ENCODE data around the gene ADAMTSL3.

Gene ADAMTSL3

GRCh38 chr15:83654379-83655236 is 685 bp downstream of the ADAMTSL3 start:
- DNase-seq (ENCODE audit: low read depth in 2 of 2) = no peak

DNA sequence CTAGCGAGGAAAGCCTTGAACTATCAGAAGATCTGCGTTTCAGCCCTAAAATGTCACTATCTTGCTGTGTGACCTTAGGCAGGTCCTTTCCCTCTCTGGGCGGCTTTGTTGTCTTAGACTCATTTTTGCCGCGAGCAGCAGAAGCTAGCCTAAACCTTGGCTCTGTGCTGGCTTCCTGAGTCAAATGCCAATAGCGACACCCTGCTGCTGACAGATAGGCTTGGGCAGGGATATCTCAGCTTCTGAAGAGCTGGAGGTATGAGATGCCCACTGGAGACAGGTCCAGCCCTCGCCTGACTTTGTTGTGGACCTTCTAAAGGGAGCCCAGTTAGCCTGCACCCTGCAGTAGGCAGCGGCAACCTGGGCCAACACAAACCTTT is 1.3 kb downstream of the ADAMTSL3 start:
- no peak for DNase-seq (ENCODE audit: low read depth in 2 of 2)

- DNase-seq (ENCODE audit: low read depth in 2 of 2) = no peak
Measured at GRCh38 chr15:83656192-83656591, 2.3 kb downstream of the ADAMTSL3 start.

DNA sequence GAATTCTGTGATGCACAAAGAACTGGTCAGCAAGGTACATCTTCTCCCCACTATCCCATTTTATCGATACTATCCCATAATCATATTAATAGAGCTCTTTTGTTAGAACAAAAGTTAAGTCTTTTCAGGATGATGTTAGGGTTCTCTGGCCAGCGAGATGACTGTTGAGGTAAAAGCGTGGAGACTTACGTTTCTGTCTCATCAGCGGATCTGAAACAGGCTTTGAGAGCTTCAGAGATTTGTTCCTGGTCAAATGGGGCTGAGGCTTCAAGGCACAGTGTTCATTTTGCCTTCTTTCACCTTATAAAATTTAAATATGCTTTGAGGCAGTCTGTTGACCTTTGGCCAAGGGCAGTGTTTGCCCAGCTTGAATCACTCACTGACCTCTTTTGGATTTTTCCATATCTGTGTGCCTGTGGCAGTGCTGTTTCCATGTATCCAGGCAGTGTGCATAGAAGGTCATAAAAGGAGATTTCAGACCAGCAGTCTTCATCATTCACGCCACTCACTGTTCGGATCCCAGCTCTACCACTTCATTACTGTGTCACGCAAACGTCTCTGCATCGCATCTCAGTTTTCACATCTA is 3.1 kb downstream of the ADAMTSL3 start:
- no peak for DNase-seq (ENCODE audit: low read depth in 2 of 2)

- DNase-seq (ENCODE audit: low read depth in 2 of 2) = no peak
Measured at GRCh38 chr15:83657549-83657948, 3.6 kb downstream of the ADAMTSL3 start.

DNA sequence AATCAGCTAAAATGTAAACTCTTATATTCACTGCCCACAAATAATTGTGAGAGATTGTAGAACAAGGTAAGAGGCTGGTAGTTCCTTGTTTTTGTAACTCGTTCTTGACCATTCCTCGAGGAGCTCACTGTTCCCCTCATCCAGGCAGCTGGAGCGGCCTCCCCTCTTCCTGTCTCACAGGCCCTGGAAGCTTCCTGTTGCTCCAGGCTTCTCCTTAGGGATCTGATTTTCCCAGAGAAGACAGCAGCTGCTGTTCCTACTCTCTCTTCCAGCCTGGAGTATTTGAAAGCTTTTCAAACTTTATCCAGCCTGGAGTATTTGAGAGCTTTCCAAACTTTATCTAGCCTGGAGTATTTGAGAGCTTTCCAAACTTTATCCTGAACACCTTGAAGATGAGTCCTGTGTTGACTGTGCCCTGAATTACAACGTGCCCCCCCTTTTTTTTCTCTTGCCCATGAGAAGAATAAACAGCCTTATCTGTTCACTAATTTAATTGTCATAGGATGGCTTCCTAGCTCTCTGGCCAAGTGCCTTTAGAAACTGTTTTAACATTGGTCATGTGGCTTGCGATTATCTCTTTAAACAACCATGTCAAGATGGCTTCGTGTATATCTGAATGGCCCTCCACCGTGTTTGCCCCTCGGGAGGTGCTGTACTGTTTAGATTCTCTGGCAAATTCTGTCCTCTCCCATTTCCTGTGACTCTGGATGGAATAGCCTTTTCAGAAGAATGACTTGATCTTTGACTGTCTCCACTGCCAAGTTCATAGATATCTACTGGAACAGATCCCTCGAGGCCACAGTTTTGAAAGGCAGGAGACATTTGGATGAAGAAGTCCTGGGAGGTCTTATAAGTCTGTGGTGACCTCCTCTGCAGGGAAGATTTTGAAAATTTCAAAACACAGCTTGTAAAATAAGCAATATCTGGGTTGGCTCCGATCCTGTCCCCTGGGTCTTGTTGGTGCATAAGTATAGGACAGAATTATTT is 4.8 kb downstream of the ADAMTSL3 start:
- no peak for DNase-seq (ENCODE audit: low read depth in 2 of 2)

GRCh38 chr15:83659417-83659812 is 5.5 kb downstream of the ADAMTSL3 start:
- DNase-seq (ENCODE audit: low read depth in 2 of 2) = no peak

DNA sequence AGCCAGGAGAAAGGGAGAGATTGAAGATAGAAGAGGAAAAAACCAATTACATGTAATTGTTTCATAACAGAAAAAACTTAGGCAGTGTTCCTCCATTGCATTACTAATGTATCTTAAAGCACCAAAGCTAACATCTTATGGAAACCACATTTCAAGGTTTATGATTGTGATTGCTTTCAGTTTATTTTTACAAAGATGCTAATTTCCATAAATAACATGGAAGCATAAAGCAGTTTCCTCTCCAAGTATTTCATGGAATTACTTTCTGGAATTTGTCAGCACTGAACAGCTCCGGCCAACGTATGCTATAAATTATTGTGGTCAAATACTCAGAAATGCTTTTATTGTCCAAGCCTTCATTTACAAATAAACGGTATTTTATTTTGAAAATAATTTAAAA is 11.6 kb downstream of the ADAMTSL3 start:
- DNase-seq (ENCODE audit: low read depth in 2 of 2) = no peak

GRCh38 chr15:83670672-83671229 is 16.8 kb downstream of the ADAMTSL3 start:
- DNase-seq (ENCODE audit: low read depth in 2 of 2) = no peak

- DNase-seq (ENCODE audit: low read depth in 2 of 2) = no peak
Measured at GRCh38 chr15:83671603-83672002, 17.7 kb downstream of the ADAMTSL3 start.

DNA sequence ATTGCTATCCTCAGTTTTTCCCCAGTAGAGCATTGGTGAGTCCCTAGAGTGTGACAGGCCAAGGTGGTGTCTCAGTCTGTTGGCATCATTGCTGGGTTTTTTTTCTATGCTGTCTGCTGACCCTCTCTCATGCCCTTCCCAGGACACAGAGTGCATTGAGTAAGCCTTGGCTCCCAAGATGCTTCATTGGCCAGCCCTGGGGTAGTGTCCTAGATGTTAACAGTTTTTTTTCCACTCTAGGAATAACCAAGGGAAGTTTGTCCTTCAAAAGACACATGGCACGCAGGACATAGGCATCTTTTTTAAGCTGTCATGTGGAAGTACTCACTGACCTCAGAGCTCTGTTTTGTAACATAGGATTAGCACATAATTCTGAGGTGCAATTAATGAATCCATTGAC is 19.5 kb downstream of the ADAMTSL3 start:
- no peak for DNase-seq (ENCODE audit: low read depth in 2 of 2)

DNA sequence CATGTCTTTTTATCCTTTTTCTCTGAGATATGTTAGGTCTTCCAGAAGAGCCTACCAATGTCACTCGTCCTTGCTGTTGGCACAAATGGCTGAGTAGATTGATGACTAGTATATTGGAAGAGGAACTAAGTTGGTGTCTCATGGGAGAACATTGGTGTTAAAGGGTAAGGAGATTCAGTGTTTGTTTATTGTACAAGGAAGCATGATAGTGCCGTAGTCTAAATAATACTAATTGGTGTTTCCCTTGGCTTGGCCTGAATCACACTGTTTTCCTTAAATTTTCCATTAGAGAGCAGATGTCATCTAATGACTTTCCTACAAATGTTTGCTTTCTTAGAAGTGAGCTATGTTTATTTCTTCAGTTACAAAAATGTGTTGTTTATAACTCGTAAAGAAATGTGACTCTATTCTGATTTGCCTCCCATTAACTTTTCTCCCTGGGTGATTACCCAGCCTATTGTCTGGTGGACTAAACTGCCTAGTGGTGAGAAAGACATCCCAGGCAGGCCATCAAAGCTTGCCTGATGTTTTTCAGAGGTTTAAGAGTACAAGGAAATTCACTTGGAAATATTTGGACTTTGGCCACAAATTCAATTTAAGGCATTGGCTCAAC is 28.7 kb downstream of the ADAMTSL3 start:
- no peak for DNase-seq (ENCODE audit: low read depth in 2 of 2)

DNA sequence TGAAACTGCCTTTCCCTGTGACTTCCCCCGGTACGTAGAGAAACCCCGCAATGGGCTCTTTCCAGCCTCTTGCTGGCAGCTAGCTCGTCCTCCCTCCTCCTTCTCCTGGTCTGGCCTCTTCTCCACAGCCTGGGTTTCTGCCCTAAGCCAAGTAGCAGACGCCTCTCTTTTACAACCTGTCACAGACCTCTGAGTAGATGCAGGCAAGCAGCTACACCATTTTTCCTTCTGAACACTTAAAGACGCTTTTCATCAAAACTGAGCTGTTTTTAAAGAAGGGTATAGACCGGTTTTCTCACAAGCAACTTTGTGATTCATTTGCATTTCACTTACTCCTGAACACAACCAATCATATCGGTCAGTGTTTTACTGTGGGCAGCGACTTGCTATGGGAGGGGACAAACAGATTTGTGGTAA is 32.0 kb downstream of the ADAMTSL3 start:
- DNase-seq (ENCODE audit: low read depth in 2 of 2) = no peak

GRCh38 chr15:83688201-83688600 is 34.3 kb downstream of the ADAMTSL3 start:
- DNase-seq (ENCODE audit: low read depth in 2 of 2) = no peak

- DNase-seq (ENCODE audit: low read depth in 2 of 2) = no peak
Measured at GRCh38 chr15:83690676-83691075, 36.8 kb downstream of the ADAMTSL3 start.

- no peak for DNase-seq (ENCODE audit: low read depth in 2 of 2)
Measured at GRCh38 chr15:83692746-83693581, 39.0 kb downstream of the ADAMTSL3 start.

- DNase-seq (ENCODE audit: low read depth in 2 of 2) = no peak
Measured at GRCh38 chr15:83694015-83694414, 40.1 kb downstream of the ADAMTSL3 start.

DNA sequence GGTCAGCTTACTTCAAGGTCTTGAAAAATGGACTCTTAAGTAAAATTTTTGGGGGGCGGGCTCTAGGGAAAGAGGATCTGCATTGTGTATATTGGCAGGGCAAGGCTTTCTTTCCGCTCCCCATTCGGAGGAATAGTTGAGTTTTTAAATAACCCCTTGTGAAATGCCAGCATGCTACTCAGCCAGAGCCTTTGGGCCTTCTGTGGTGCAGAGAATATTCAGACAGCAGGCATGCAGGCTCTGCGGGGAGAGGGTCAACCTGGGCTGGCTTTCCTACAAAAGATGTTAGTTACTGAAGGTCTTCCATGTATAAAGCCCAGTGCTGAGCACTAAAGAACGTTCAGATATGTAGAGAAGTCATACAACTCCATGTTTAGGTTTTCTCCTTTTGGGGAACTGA is 40.6 kb downstream of the ADAMTSL3 start:
- DNase-seq (ENCODE audit: low read depth in 2 of 2) = no peak

- no peak for DNase-seq (ENCODE audit: low read depth in 2 of 2)
Measured at GRCh38 chr15:83695246-83695645, 41.3 kb downstream of the ADAMTSL3 start.

DNA sequence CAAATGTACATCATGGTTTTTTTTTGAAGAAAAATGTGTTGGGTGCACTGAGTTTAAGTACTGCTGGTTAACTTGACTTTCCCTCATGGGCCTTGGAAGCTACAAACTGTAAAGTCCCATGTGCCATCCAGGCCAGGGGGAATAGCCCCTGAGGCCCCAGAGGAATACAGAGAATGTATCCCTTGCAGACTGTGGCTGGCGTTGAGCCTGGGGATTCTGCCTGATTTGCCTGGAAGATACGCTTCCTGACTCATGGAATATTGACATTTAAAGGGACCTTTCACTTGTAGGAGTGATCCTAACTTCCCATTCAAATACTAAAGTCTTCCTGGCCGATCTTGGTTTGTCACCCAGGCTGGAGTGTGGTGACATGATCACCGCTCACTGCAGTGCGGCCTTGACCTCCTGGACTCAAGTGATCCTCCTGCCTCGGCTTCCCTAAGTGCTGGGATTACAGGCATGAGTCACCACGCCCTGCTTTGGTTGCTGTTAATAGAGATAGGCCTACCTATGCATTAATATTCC is 42.0 kb downstream of the ADAMTSL3 start:
- no peak for DNase-seq (ENCODE audit: low read depth in 2 of 2)

Measured in stimulated activated CD4-positive, alpha-beta T cell treated with anti-CD3 and anti-CD28 coated beads, Interleukin-15, amount 100 ng/mL, for 48 hours (primary cell).